ENCODE measurements around the gene METTL23.
A peak's percentile ranks its signal among the peaks of the same experiment; 100 is the strongest.

Gene METTL23

DNA sequence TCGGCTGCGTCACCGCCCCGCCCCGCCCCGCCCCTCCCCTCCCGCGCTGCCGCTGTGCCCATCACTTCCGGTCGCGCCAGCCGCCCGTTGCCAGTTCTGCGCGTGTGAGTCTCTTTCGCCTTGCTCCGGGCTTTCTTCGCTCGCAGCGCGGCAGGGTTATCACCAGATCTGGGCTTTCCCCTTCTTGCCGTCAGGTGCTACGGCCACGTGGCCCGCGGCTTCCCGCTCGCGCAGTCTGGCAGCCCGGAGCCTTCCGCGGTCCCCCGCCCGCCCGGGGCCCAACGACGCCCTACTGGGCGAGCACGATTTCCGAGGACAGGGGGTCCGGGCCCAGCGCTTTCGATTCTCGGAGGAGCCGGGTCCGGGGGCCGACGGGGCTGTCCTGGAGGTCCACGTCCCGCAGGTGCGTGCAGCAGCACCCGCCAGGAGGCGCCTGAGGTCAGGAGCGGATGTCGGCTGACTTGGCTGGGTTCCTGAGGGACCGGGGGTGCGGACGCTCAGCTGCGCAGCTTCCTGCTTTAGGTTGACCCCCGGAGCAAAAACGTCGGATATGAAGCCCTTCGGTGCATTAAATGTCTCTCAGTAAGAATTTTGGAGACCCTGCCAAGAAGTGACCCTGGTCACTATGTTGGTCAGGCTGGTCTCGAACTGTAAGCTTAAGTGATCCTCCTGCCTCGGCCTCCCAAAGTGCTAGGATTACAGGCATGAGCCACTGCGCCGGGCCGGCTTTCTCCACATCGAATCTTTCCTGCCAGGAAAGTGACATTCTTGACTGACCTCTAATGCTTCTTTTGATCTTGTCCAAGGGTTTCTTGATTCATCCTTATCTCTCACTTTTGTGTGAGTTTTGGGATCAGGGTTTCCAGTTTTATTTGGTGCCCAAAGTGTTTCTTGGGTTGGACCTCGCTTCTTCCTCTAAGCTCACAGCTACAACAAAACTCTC is at the start of gene METTL23:
TSS of gene METTL23 (plus strand) at position 64 of the 943 bp plus-strand sequence. CDS start 2,872 bp downstream, outside the sequence.
- peak in 1 of 2 experiments; percentile 44 for DNase-seq

GRCh38 chr17:76677406-76677805 is 49.2 kb upstream of the METTL23 start:
- DNase-seq = no peak

DNA sequence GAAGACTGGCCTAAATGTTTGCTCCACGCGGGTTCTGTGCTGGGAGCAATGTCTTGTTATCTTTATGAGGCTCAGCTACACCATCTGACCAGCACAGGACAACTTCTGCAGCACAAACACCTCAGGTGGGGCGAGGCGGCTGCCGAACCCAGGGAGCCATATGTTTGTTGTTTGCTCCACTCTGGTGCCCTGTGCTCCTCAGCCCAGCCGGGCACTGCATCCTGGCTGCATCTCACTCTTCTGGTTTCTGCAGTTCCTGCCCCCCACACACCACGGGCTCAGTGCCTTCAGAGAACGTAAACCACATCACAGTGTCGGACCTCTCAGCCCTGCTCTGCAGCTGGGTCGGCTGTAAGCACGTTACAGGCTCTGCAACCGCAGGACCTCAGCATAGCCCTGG is 48.3 kb upstream of the METTL23 start:
- no peak for DNase-seq

DNA sequence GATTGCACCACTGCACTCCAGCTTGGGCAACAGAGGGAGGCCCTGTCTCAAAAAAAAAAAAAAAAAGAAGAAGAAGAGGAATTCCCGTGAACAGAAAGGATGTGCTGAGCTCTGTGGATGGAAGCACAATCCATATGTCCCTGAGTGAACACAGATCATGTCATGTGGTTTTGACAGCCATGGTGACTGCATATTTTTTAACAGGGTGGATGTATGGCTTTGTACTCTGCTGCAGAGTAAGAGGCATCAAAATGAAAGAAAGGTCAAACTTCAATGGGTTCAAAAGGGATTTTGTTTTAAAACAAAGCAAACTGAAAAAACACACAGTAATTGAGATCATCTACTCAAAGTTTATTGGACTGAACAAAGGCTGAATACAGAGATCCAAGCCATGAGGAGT is 47.4 kb upstream of the METTL23 start:
- no peak for DNase-seq

GRCh38 chr17:76681222-76682137 is 45.2 kb upstream of the METTL23 start:
- DNase-seq = peak; percentile 30 to 41

DNA sequence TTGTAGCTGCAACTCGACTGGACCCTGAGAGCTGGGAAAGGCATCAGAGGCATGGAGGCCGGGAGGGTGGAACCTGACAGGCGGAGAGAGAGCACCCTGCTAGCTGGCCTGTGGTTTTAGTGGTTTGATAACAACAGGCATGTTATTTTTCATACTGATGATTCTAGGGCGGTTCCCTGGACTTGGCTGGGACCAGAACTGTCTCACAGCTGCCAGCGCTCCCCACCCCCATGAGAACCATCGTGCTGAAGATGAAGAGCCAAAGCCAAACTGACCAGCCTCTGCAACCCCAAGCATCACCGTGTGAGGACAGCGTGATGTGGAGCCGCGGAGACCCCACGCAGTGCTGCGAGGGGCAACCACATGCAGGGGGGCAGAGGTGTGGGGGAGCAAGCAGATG is 44.3 kb upstream of the METTL23 start:
- no peak for DNase-seq

GRCh38 chr17:76683011-76683755 is 43.5 kb upstream of the METTL23 start:
- no peak for DNase-seq

- DNase-seq = no peak
These were observed 42.5 kb upstream of the METTL23 start for GRCh38 chr17:76683921-76684745.

DNA sequence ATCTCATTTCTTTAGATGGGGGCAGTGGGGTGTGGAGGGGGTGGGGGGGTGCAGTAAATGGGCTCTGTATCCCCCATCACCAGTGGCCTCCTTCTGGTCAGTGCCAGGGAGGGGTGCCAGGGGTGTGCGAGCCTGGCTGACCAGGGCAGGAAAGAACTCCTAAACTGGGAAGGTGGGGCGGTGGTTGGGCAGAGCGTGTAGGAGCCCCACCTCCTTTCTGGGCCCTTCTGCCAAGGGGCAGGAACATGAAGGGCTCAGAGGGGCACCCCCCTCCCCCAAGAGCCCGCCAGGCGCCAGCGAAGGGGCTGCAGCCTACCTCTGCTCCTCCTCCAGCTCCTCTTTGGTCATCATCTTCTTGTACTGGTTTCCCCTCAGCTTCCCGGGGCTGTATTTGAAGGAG is 41.9 kb upstream of the METTL23 start:
- DNase-seq = no peak

- DNase-seq = no peak
These were observed 41.3 kb upstream of the METTL23 start for GRCh38 chr17:76685366-76685765.

DNA sequence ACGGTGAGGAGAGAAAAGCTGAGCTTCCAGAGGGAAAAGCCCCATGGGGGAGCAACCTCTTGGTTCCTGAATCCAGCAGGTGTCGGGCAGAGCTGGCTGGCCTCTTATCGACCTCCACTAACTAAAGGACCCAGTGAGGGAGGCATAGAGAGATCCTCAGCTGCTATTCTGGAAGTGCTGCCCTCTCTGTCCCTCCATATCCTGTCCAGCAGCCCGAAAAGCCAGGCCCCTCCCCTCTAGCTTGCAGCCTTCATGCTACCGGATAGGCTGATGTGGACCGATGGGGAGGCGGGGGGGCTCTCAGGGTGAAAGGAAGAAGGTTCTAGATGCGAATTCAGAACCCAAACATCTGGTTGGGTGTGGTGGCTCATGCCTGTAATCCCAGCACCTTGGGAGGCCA is 40.8 kb upstream of the METTL23 start:
- DNase-seq = no peak

- no peak for DNase-seq
These were observed 39.9 kb upstream of the METTL23 start for GRCh38 chr17:76686538-76687297.

- no peak for DNase-seq
These were observed 39.1 kb upstream of the METTL23 start for GRCh38 chr17:76687298-76688164.

DNA sequence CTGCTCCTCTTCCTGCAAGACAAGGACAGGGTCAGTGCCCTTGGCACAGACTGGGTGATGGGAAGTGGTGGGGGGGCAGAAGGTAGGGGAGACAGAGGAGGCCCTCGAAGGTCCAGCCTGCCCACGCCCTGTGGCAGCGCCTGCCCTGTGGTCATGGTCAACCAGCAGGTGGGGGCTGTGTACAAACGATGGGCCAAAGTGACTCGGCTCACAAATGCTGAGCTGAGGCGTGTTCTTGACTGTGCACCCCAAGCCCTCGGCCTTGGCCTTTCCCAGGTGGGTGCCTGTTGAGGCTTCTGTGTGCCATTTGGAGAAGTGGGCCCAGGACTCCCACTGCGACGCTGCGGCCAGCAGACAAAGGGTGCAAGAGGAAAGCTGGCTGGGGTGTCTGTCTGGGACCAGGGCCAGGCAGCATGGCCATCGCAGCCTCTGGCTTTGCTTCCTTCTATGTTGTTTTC is 38.4 kb upstream of the METTL23 start:
- DNase-seq = no peak

DNA sequence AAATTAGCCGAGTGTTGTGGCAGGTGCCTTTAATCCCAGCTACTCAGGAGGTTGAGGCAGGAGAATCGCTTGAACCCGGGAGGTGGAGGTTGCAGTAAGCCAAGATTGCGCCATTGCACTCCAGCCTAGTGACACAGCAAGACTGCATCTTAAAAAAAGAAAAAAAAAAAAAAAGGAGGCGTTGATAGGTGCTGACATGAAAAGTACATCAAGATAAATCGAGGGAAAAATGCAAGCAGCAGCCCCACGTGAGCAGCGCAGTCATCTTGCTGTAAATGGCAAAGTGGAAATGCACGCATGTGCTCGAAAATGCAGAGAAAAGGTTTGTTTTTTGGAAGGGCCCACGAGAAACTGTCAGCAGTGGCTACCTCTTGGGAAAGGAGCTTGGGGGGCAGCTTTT is 36.8 kb upstream of the METTL23 start:
- DNase-seq = no peak

- no peak for DNase-seq
These were observed 35.9 kb upstream of the METTL23 start for GRCh38 chr17:76690596-76691280.

- no peak for DNase-seq
These were observed 35.1 kb upstream of the METTL23 start for GRCh38 chr17:76691379-76692191.

DNA sequence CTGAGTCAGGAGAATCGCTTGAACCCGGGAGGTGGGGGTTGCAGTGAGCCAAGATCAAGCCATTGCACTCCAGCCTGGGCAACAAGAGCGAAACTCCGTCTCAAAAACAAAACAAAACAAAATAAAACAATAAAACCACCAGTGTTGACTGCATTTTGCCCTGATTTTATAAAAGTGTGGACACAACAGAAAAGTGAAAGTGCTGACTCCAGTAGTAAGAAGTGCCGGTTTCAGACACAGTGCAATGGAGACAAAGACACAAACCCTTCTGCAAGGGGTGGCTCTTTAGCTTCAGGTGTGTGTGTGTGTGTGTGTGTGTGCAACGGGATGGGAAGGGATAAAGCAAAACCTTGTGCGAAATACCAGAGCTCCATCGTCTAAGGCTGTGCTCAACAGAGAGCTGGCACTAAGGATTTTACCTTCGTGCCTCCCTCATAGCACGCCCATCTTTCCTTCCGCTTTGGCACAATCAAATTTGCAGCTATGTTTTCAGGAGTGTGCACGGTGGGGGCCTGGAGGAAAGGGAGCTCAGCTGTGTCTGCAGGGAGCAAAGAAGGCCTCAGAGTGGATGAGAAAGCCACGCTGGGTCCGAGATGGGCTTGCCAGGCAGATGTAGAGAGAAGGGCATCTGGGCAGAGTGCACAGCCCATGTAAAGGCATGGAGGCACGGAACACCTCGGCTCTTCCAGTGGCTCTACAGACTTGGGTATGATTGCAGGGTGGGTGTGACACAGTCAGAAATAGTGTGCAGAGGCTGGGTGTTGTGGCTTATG is 31.4 kb upstream of the METTL23 start:
- no peak for DNase-seq
